GM19452 (cell line): ENCODE data around the gene LRRC26.
"Not testable (repeated sequence)": the region's sequence is repeated elsewhere in the genome, so short reads cannot be mapped to it uniquely, and the experiment has no call there.

ENCODE experiments used
- ATAC-seq: cut with Tn5 transposase; IDR thresholded peaks from one replicate; pipeline ENCODE4 v1.9.1; 2021; ENCODE audit not compliant: unreplicated experiment

Gene LRRC26

DNA sequence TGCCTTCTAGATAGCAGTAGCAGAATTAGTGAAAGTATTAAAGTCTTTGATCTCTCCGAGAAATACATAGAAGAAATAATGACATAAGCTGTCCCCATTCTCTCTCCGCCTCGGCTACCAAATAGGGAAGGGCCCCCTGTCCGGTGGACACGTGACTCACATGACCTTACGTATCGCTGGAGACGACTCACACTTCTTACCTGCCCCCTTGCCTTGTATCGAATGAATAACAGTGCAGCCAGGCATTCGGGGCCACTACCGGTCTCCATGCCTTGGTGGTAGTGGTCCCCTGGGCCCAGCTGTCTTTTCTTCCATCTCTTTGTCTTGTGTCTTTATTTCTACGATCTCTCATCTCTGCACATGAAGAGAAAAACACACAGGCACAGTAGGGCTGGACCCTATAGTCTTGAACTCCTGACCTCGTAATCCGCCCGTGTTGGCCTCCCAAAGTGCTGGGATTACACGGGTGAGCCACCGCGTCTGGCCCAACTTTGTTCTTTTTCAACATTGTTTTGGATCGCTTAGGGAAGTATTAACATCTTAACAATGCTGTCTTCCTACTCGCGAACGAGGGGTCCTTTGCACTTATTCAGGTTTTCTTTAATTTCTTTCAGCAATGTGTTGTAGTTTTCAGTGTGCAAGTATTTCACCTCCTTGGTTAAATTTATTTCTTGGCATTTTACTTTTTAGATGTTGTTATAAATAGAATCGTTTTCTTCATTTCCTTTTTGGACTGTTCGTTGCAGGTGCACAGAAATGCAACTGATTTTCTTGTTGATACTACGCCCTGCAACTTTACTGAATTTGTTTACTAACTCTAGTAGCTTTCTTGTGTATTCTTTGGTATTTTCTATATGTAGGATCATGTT lies 47.7 kb downstream of the LRRC26 start:
- ATAC-seq = not testable (repeated sequence)
